Endometrium (tissue), 2 donors: ENCODE data around the gene NOC2L.

ENCODE experiments used
- FAIRE-seq: peaks from 2 replicates; lab custom pipeline; 2012; peaks lifted over from hg19 to GRCh38; lab: Jason Lieb, UNC
- donor health status: control.
- donor health status: control.

Gene NOC2L

GRCh38 chr1:916173-917075, 42.6 kb downstream of the NOC2L start:
- FAIRE-seq, result no peak

DNA sequence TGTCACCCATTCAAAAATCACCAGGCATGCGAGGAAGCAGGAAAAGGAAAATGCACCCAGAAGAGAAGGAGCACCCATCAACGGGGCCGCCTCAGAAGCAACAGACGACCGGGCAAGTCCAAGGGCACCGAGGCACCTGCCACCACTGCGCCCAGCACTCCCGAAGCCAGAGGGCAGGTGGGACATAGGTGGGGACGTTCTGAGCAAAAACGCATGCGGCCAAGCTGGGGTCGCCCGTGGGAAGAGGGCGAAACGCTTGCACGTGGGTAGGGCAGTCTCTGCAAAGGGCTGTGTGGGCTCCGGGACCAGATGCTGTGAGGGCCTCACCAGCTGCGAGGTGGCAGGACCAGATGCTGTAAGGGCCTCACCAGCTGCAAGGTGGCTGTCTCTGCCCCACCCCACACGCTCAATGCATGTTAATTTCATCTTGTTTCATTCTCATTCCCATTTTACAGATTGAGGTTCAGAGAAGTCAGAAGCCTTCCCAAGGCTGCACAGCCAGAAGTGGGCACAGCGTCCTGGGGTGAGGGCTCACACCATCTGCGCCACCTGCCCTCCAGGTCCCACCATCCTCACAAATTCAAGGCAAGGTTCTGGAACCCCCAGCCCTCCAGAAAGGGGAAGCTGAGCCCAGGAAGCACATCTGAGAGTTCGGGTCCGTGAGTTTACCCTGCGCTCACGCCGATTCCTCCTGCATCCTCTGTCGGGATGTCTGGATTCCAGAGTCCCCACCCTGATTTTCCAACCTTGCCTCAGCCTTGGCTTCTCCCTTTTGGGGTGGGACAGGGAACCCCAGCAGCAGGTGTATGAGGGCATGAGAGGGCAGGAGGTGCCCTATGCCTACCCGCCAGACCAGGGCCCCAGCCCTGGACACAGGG, 43.5 kb downstream of the NOC2L start:
- FAIRE-seq, result no peak

- FAIRE-seq, result no peak
Observed at GRCh38 chr1:914891-915280, 44.2 kb downstream of the NOC2L start.

GRCh38 chr1:914131-914890, 44.7 kb downstream of the NOC2L start:
- no peak for FAIRE-seq

DNA sequence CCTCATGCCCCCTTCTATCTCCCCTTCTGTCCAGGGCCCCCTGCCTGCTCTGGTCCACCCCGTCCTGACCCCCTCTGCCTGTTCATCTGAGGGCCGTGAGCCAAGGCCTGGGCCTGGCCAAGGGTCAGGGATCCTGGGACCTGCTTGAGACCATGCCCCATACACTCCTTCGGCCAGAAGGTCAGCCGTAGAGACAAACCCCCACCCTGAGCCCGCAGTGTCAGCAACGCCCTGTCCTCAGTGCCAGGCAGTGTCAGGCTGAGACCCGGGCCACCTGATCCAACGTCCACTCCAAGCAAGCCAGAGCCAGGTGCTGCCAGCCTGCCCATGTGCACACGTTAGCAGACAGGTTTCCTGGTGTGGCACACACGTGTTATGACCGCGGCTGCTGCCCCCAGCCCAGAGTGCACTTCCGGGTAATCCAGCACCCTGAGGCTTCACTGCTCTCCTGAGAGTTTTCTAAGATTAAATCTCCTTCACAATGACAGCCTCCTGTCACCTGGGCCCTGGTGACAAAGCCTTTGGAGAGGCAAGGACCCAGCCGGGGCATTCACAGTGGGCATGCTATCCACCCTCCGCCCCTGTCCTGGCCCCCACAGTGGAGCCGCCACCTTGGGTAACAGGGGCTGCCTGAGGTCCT, 45.4 kb downstream of the NOC2L start:
- no peak for FAIRE-seq

GRCh38 chr1:912740-913301, 46.2 kb downstream of the NOC2L start:
- FAIRE-seq, result no peak

GRCh38 chr1:911875-912739, 46.9 kb downstream of the NOC2L start:
- FAIRE-seq, result no peak

GRCh38 chr1:910881-911721, 48.0 kb downstream of the NOC2L start:
- no peak for FAIRE-seq

DNA sequence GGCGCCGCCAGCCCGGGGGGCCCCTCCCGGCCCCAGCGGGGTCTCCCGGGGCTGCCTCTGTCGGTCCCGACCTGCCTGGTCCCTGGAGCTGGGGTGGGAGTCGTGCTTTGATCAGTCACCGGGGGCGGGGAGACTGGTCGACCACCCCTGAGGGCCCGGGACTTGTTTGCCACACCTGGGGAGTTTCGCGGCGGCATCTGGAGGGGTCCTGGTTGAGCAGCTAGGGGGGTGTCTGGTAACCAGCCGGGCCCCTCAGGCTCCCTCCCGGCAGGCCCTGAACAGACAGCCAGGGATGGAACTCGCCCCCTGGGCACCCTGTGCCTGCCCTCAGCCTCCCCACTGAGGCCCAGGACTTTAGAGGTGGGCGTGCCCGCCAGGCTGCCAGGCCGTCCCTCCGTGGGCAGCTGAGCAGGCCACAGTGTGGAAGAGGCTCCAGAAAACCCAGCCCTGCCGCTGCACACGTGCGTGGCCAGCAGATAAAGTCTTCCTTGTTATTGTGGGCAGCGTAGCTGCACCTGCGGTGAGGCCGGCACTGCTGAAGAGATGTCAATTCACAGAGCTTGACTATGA, 48.7 kb downstream of the NOC2L start:
- no peak for FAIRE-seq

DNA sequence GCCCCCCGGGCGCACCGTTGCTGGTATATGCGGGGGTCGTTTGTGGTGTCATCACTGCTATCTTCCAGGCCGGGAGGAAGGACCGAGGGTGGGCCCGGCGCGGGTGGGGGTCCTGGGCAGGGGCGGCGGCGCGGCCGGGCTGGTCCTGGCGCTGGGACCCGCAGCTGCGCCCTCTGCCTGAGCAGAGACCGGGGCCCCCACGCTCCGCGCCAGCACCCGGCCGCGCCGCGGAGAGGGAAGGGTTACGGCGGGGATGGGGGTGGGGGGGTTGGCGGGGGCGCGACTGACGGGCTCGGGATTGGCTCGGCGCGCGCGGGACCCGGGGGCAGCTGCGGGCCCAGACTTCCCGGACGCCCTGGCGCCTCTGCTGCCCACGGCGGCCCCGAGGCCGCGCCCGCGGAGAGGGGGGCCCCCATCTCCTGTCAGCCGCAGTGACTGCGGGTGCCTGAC, 49.2 kb downstream of the NOC2L start:
- FAIRE-seq, result no peak

DNA sequence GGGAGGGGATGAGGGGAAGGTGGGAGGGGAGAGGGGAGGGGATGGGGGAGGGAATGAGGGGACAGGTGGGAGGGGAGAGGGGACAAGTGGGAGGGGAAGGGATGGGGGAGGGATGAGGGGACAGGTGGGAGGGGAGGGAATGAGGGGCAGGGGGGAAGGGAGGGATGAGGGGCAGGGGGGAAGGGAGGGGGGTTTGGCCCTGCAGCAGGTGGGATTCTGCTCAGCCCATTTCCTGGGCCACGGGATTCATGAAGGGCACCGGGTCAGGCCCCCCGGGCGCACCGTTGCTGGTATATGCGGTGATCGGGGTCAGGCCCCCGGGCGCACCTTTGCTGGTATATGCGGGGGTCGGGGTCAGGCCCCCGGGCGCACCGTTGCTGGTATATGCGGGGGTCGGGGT, 50.4 kb downstream of the NOC2L start:
- FAIRE-seq, result no peak

DNA sequence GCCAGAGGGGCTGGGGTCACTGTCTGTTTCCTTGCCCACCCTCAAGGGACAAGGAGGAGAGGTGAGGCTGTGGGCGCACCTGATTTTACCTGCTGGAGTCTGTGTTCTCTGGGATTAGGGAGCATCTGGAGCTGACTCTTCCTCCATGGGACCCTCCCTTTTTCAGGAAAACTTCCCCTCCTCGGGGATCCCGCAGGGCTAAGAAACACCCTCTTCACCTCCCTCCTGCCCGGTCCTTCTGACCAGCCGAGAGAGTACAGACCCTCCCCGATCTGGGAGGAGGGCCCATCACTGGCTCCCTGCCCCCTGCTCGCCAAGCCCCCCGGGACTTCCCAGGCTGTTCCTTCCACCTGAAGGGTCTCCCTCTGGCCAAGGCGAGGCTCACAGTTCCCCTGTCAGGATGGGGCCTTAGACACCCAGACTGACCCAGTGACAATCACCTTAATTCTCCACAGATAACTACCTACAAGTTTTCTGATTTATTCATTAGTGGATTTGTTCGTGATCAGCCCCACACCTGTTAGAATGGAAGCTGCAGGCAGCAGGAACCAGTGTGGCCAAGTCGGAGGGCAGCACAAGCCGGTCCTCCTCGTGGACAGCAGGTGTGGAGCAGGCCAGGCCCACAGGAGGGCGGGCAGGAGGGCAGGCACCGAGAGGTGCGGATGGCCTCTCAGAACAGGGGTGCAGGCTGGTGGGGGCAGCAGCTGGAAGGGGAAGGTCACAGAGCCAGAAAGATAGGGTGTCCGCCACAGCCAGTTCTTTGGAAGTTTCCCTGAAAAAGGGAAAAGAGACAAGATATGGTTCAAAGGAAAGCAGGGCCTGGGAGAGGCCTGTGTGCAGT, 51.2 kb downstream of the NOC2L start:
- FAIRE-seq, result no peak

GRCh38 chr1:906600-907420, 52.2 kb downstream of the NOC2L start:
- no peak for FAIRE-seq

DNA sequence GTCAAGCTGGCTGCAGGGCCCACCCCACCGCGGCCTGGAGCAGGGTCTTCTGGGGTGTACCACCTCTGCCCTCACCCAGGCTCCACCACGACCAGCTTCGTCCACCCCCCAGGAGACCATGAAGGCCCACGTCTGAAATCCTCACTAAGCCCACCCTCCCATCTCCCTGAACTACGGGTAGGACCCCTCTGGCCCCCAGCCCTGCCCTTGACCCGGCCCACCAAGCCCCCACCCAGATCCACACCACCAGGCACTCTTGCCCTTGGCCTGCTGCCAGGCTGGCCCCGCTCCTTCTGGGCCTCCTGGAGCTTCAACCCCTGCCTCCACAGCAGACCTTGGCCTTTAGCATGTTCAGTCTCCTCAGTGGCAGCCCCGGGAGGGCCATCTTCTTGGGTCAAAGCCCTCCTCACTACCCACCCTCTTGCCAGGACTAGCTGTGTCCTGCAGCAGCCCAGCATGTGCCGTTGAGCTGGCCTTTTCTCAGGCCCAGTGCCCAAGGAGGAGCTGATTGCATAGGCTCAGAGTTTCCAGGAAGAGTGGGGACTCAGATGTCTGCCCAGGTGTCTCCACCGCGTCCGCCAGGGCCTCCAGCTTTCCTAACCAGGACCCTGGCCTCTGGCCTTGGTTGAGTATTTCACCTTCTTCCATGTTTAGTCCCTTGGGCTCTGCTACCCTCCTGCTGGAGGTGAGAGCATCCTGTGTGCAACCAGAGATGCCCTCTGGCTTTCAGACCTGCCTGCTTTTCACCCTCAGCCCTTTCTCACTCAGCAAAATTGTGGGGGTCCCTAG, 53.1 kb downstream of the NOC2L start:
- FAIRE-seq, result no peak

GRCh38 chr1:905071-905749, 53.8 kb downstream of the NOC2L start:
- no peak for FAIRE-seq
